Measurements from ENCODE around the gene CYREN. TPM values are rescaled to one million over a fixed set of nuclear protein-coding genes. Genes with fewer than 3 reads are reported as not detected.

Gene CYREN
- total and polyA plus RNA-seq, 2 of the 13 experiments (the other 11 are each of a cell fraction or from before 2014, with no cell fraction given), result 20.7 to 60.7 TPM

DNA sequence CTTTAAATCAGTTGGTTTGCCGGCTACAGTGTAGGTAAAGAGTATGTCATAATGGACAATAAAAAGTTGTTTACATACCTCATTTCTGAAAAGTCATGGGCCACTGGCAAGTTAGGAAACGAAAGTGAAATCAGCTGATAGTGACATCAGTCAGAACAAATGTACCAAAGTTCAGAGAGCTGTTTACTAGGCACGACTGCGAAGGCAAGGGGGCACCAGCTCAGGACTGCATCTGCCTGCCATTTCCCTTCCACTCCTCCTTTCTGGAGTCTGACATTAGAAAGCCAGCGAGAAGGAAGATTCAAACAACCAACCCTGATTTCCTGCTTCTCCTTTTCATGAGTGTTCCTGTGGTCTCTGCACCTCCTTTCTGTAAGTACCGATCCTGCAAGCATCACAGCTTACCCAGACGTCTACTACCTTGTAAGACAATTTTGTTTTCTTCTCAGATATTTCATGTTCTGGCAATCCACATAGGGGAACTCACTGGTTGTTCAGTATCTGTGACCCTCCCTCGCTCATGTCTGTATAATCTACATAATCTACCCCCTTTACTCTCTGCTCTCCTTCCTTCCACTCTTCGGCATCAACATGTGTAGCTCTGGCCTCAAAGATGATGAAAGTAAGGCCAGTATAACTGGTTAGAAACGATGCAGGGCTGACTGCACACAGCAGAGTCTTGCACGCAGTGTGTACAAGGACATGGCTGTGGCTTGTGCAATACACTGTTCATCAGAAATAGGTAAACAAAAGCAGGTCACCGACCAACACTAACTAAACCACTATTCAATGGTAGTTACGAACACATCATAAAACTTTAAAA lies 22.4 kb downstream of the CYREN start, which contains the start of gene TMEM140 (continued):
- TF ChIP-seq, protein P1, sequence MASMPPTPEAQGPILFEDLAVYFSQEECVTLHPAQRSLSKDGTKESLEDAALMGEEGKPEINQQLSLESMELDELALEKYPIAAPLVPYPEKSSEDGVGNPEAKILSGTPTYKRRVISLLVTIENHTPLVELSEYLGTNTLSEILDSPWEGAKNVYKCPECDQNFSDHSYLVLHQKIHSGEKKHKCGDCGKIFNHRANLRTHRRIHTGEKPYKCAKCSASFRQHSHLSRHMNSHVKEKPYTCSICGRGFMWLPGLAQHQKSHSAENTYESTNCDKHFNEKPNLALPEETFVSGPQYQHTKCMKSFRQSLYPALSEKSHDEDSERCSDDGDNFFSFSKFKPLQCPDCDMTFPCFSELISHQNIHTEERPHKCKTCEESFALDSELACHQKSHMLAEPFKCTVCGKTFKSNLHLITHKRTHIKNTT (CRISPR knock-in tag; IDR thresholded peaks at IDR 0.05), result no peak
- TF ChIP-seq PCBP1 (IDR thresholded peaks at IDR 0.05; ENCODE audit: borderline replicate concordance, low read depth, low read length) (no peak), ARNT2 (CRISPR knock-in tag; IDR thresholded peaks at IDR 0.05; ENCODE audit: low read depth) (peak; percentile 32; the same call in 1 of the 2 replicates), ZNF558 (CRISPR knock-in tag; IDR thresholded peaks at IDR 0.05; ENCODE audit: borderline replicate concordance) (no peak), ZFP37 (CRISPR knock-in tag; IDR thresholded peaks at IDR 0.05; ENCODE audit: borderline replicate concordance) (0 out of 2 replicates have a peak, but pooled peaks have one; percentile 33), ETV5 (CRISPR knock-in tag; IDR thresholded peaks at IDR 0.05; ENCODE audit: borderline replicate concordance) (peak; percentile 54; the same call in 1 of the 2 replicates), POGZ (CRISPR knock-in tag; IDR thresholded peaks at IDR 0.05) (peak; percentile 14; the same call in 1 of the 2 replicates), NFKB2 (CRISPR knock-in tag; IDR thresholded peaks at IDR 0.05; ENCODE audit: borderline replicate concordance) (no peak), RBAK (CRISPR knock-in tag; IDR thresholded peaks at IDR 0.05) (no peak), REPIN1 (CRISPR knock-in tag; IDR thresholded peaks at IDR 0.05; ENCODE audit: borderline replicate concordance, low read depth) (peak; percentile 24; the same call in 1 of the 2 replicates), AKAP8 (CRISPR knock-in tag; IDR thresholded peaks at IDR 0.05) (peak; percentile 43; the same call in 1 of the 2 replicates), HCFC1 (IDR thresholded peaks at IDR 0.05; ENCODE audit: low read depth, low read length) (no peak), HDAC1 (CRISPR knock-in tag; IDR thresholded peaks at IDR 0.05) (peak; percentile 79), ZNF678 (CRISPR knock-in tag; IDR thresholded peaks at IDR 0.05) (no peak), ZNF468 (CRISPR knock-in tag; IDR thresholded peaks at IDR 0.05) (no peak), ZNF432 (CRISPR knock-in tag; IDR thresholded peaks at IDR 0.05; ENCODE audit: borderline replicate concordance) (no peak)
- TF ChIP-seq, protein P2, sequence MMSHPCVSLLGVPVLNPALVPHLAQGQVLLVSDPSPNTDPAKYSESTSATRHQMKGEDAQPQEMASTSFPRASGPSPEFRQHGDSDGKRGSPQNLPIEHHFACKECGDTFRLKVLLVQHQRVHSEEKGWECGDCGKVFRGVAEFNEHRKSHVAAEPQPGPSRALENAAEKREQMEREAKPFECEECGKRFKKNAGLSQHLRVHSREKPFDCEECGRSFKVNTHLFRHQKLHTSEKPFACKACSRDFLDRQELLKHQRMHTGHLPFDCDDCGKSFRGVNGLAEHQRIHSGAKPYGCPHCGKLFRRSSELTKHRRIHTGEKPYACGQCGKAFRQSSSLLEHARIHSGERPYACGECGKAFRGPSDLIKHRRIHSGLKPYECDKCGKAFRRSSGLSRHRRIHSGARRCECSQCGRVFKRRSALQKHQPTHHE (CRISPR knock-in tag; IDR thresholded peaks at IDR 0.05; ENCODE audit: borderline replicate concordance), result no peak
- TF ChIP-seq, protein P3, sequence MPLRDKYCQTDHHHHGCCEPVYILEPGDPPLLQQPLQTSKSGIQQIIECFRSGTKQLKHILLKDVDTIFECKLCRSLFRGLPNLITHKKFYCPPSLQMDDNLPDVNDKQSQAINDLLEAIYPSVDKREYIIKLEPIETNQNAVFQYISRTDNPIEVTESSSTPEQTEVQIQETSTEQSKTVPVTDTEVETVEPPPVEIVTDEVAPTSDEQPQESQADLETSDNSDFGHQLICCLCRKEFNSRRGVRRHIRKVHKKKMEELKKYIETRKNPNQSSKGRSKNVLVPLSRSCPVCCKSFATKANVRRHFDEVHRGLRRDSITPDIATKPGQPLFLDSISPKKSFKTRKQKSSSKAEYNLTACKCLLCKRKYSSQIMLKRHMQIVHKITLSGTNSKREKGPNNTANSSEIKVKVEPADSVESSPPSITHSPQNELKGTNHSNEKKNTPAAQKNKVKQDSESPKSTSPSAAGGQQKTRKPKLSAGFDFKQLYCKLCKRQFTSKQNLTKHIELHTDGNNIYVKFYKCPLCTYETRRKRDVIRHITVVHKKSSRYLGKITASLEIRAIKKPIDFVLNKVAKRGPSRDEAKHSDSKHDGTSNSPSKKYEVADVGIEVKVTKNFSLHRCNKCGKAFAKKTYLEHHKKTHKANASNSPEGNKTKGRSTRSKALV (CRISPR knock-in tag; IDR thresholded peaks at IDR 0.05), result peak; percentile 15; the same call in 1 of the 2 replicates
- TF ChIP-seq, protein P4, sequence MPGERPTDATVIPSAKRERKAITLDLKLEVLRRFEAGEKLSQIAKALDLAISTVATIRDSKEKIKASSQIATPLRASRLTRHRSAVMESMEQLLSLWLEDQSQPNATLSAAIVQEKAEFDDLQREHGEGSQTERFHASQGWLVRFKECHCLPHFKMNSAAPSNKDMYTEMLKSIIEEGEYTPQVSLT (CRISPR knock-in tag; IDR thresholded peaks at IDR 0.05; ENCODE audit: borderline replicate concordance, low read depth), result 0 out of 2 replicates have a peak, but pooled peaks have one; percentile 31
- TF ChIP-seq, protein P5, sequence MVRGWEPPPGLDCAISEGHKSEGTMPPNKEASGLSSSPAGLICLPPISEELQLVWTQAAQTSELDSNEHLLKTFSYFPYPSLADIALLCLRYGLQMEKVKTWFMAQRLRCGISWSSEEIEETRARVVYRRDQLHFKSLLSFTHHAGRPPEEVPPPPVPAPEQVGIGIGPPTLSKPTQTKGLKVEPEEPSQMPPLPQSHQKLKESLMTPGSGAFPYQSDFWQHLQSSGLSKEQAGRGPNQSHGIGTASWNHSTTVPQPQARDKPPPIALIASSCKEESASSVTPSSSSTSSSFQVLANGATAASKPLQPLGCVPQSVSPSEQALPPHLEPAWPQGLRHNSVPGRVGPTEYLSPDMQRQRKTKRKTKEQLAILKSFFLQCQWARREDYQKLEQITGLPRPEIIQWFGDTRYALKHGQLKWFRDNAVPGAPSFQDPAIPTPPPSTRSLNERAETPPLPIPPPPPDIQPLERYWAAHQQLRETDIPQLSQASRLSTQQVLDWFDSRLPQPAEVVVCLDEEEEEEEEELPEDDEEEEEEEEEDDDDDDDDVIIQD (CRISPR knock-in tag; IDR thresholded peaks at IDR 0.05; ENCODE audit: low read depth), result peak; percentile 81
